GM13976 (cell line): ENCODE data around the gene RPH3AL.

Experiments
- DNase-seq: peaks from one replicate; pipeline ENCODE4 v3.0.0; 2012; ENCODE audit warnings: low spot score
- CTCF ChIP-seq: IDR thresholded peaks from 2 replicates; pipeline ENCODE4 v1.5.1; 2012; ENCODE audit warnings: borderline replicate concordance, mild to moderate bottlenecking; ENCODE audit not compliant: insufficient read depth; ENCODE audit errors: extremely low read depth, missing control alignments, control extremely low read depth
- in situ Hi-C: fragments of 300-500 bp; cut with MboI; formaldehyde crosslinking; loops from one replicate; pipeline ENCODE4 v1.12.0; 2022; ENCODE audit warnings: low sequenced_read_pairs, mixed read lengths, inconsistent platforms; ENCODE audit not compliant: unreplicated experiment

The RPH3AL gene

DNA sequence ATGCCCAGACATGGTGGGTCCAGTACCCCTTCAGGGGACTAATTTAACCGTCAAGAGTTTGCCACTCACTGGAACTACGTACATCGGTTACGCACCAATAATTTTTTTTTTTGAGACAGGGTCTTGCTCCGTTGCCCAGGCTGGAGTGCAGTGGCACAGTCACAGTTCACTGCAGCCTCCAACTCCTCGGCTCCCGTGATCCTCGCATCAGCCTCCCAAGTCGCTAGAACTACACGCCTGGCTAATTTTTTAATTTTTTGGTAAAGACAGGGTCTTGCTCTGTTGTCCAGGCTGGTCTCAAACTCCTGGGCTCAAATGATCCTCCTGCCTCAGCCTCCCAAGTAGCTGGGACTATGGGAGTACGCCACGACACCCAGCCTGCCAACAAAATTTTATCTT, 15.6 kb downstream of the RPH3AL start:
- in situ Hi-C loops: no loop called here
- TF ChIP-seq CTCF: no peak
- no peak for DNase-seq

GRCh38 chr17:336110-337021, 16.2 kb downstream of the RPH3AL start:
- in situ Hi-C loops: no loop called here
- DNase-seq: no peak
- no peak for TF ChIP-seq CTCF

GRCh38 chr17:335691-336090, 16.9 kb downstream of the RPH3AL start:
- no peak for DNase-seq
- in situ Hi-C loops: no loop called here
- no peak for TF ChIP-seq CTCF

GRCh38 chr17:334974-335481, 17.6 kb downstream of the RPH3AL start:
- no peak for TF ChIP-seq CTCF
- in situ Hi-C loops: no loop called here
- no peak for DNase-seq

DNA sequence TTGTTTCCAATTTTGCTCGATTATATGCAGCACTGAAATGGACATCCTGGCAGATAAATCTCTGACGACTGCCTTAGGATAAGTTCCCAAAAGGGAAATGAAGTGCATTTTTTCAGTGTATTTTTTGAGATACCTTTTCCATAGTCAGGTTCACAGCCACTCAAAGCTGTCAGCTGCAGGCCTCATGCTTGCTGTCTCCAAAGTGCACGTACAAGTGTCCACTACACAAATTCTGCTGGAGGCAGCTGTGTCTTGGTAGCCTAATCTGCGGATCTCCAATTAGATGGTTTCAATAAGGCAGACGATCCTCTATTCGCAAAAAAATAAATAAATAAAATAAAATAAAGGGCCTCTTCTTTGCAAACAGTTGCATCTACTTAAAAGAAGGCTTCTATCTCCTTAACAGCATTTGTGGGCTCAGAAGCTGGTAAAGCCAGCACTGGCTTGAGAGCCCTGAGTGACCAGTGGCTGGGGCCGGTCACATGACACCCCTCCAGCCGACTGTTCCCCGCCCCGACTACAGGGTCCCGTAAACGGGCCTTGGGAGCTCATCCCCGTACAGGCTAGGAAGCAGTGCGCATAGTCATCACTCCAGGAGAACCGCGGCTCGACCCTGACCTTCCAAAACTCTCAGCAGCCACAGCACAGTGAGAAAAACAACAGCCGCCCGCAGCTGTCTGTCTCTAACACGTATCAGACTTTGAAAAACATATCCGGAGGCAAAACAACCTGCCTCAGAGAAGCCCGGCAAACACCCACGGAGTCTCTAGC, 18.8 kb downstream of the RPH3AL start:
- TF ChIP-seq CTCF: no peak
- DNase-seq: no peak
- in situ Hi-C loops: no loop called here

GRCh38 chr17:332558-333322, 19.9 kb downstream of the RPH3AL start:
- in situ Hi-C loops: no loop called here
- DNase-seq: no peak
- no peak for TF ChIP-seq CTCF
